Myocyte (in vitro differentiated cells): Measurements from ENCODE around the gene ASPHD2. TPM values are rescaled to one million over a fixed set of nuclear protein-coding genes. Genes with fewer than 3 reads are reported as not detected.

ENCODE experiments used
- DNase-seq: peaks from one replicate; pipeline ENCODE4 v3.0.0-alpha.2; 2012; ENCODE audit warnings: low read depth
- total RNA-seq: library from RNA; depleted of rRNA; stranded (reverse); fragments of >200 nt; gene quantifications from 2 replicates; pipeline ENCODE4 v1.2.3, GENCODE V29; 2014

ASPHD2 gene
- total RNA-seq, 1 donor from 2014 or later, result 0.21 TPM

DNA sequence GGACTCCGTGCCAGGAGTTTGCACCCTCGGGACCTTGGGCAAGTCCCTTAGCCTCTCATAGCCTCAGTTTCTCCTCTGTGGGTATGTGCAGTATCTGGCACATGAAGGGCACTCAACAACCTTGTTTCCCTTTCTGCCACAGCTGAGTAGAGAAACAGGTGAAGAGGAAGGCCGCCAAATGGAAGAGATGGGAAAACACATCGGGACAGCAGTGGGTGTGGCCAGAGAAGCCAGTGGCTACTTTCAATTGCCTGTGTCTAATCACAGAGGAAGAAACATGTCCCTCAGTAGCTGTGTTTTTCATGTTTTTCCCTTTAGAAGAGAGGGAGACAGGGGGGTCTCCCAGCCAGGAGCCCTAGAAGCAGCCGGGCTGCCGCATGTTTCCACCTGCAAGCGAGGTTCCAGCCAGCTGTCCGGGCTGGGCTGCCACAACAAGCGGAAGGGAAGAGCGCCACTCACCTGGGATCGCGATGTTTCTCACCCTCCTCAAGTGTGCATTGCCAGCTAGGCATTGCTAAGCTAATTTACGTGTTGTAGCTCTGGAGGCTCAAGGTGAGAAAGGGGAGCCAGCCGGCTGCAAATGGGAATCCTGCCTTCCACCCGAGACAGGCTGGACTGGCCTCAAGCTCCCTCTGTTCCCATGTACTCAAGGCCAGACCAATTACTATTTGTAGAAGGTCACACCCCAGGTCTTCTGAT is 16.7 kb downstream of the ASPHD2 start:
- peak; percentile 32 for DNase-seq

DNA sequence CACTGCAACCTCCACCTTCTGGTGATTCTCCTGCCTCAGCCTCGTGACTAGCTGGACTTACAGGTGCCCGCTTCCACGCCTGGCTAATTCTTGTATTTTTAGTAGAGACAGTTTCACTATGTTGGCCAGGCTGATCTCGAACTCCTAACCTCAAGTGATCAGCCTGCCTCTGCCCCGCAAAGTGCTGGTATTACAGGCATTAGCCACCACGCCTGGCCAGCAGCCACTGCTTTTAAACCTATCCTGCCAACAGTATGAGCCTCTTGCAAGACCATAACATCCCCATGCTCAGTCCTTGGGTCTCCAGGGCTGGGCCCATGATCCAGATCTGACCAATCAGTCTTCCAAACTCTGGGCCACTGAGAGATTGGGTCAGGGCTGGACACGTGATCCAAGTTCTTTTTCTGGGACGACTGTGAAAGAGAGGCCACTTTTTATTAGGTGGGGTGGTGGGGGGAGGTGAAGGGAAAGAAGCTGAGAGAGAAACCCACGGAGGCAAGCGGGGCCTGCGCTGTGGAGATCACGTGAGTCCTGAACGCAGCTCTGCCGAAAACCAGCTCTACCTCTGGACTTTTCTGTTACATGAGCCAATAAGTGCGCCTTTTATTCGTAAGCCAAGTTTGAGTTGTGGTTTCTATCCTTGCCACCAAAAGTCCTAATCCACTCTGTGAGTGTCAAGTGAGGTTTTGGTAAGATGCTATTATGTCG is 17.9 kb downstream of the ASPHD2 start:
- no peak for DNase-seq

DNA sequence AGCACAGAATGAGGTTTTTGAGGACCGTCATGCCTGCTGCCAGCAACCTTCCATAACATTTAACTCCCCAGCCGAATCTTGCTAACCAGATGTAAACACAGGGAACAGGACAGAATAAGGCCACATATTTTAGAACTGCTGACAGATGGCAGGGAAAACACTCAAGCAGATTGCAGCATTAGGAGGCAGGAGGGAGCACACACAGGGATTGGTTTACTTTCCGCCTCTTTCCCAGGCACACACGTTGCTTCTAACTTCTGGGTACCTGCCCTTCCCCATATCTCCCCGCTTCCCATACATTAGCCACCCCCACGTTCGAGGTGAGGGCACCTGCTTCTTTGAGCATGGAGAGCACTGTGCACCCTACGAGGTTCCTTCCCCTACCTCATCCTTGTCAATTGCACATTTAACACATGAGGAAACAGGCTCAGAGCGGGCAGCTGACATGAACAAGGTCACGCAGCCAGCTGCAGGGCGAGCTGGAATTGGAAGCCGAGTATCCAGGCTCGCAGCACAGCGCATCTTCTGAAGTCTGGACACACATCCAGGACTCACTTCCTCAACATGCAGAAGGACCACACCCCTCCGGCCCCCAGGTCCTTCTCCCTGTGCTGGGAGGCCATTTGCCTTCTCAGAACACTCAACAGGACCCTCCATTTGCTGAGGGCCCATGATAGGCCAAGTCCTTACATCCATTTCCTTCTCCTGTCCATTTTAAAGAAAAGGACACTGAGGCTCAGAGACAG is 18.7 kb downstream of the ASPHD2 start:
- DNase-seq, result no peak

GRCh38 chr22:26448334-26448733 is 19.3 kb downstream of the ASPHD2 start:
- DNase-seq, result no peak

DNA sequence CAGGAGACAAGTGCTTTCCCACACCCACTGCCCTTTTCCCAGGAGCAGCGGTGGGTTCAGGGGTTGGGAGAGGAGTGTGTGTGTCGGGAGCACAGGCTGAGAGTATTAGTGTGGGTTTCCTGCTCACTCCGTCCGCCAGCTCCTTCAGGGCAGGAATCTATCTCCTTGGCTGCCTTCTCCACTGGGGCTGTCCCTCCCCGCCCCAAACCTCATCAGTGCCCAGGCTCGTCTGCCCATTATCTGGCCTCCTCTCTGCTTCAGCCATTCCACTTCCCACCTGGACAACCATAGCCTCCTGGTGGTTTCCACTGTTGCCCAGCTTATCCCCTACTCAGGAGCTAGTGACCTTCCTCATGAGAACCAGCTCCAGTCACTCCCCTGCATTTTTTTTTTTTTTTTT is 19.9 kb downstream of the ASPHD2 start:
- no peak for DNase-seq

- DNase-seq, result no peak
Observed at GRCh38 chr22:26450453-26451185, 21.6 kb downstream of the ASPHD2 start.

DNA sequence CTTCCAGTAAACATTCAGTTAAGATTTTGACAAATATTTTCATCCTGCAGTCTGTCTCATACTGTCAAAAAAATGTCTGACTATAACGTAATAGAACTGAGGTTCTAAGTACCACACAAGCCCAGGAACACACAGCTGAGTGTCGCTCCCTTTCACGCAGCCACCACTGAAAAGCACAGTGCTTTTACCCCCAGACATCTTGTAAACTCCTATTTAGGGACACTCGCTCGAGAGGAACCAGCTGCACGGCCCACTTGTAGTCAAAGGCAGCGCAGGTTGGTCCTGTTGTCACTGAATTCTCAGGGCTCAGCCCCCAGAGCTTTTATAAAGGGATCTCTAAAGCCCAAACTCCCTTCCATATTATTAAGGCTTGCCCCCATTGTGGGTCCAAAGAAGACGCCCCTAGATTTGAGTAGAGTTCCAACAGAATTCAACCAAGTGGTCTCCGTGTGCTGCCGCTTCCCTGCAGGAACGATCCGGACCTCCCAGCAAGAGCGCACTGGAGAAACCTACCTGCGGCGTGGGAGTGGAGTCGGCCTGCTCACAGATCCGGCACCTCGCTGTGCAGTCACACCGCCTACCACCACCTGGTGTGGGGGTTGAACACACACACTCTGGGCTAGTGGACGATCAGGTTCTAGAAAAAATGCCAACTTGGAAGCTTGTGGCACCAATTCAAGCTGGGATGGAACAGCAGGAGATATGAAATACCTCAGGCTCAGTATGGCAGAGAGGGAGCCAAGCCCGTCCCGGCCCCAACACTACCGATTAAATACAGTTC is 23.4 kb downstream of the ASPHD2 start:
- no peak for DNase-seq

GRCh38 chr22:26453216-26453615 is 24.2 kb downstream of the ASPHD2 start:
- peak; percentile 47 for DNase-seq

DNA sequence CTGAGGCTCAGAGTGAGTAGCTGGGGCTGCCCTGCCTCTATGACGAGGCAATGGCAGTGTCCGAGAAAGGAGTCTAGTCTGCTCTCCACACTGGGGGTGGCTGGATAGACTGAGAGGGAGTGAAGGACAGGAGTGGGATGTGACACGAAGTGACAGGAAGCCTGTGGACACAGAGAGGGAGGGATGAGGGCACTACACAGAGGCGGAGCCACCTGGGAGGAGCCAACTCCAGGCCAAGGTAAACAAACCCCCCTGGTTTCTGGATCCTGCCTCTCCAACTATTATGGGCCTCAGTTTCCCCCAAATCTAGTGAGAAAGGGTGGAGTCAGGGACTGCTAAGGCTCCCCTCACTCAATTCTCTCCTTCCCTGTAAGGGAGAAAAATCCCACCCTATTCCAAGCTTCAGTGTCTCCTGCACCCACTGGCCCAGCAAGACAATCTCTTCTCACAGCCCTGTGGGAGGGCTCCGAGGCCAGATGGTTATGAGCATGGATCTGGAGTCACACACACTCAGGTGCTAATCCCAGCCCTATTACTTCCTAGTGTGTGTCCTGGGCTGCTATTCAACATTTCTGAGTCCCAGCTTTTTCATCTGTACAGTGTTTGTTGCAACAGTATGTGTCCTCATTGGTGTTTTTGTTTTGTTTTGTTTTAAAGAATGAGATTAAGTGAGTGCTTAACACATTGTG is 24.9 kb downstream of the ASPHD2 start:
- no peak for DNase-seq

DNA sequence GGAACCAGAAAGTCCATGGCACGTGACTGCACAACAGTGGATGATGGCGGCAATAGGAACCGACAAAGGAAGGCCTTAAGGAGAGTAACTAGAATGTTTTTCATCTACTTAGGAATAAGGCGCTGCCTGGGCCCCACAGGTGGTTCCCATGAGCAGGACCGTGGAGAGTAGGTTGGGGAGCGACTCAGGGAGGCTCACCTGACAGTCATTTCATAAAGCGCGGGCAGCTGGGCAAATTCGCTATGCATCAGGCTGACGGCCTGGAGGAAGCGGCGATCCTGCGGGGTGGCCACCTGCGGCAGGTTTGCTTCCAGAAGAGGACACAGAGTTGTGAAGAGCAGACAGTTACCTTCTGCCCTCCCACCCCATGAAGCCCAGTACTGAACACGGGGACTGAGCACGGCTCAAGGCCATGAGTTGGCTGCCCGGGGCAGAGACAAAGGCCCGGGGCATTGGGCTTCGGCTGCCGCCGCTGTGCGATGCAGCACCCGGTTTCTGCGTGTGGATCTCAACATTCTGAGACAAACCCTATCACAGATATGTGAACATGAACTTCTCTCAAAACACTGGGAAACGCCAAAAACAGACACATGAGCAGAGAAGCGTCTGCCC is 28.7 kb downstream of the ASPHD2 start:
- no peak for DNase-seq

GRCh38 chr22:26460202-26460601 is 31.1 kb downstream of the ASPHD2 start:
- no peak for DNase-seq

- DNase-seq, result peak; percentile 66
Observed at GRCh38 chr22:26461188-26461810, 32.2 kb downstream of the ASPHD2 start.

DNA sequence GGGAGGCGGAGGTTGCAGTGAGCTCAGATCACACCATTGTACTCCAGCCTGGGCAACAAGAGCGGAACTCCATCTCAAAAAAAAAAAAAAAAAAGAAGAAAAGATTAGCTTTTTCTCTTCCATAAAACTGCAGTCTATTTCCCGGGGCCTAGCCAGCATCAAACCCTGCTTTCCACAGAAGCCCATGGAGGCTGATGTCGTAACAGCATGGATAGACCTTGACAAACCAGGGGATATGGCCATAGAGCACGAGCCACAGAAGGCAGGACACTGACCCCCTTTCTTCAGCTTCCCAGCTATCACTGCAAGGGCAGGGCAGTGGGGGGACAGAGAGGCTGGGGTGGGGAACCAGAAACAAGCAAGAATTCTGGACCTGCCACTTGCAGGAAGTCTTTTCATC is 33.0 kb downstream of the ASPHD2 start:
- DNase-seq, result no peak

GRCh38 chr22:26462641-26463040 is 33.6 kb downstream of the ASPHD2 start:
- DNase-seq, result no peak

DNA sequence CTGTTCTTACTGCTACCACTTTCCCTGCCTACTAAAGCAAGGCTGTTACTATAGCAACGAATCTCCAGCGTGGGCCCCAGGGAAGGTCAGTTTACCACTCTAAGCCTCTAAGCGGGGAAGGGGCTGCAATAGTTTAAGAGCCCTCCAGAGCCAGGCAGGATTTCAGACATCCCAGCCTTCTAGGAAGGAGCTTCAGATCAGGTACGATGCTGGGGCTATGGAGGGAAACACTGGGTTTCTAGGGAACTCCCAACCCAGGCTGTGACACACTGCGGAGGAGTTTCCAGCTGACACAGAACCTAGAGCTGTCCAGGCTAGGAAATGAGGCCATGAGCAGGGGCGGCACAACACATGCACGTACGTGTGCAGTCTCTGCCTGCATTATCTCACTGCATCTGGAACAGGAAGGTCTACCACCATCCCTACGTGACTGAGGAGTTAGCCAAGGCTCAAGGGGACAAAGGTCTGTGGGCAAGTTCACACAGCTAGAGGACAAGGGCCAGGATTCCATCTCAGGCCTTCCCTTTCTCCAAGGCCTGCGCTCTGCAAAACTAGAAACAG is 34.1 kb downstream of the ASPHD2 start:
- DNase-seq, result no peak

- DNase-seq, result no peak
Observed at GRCh38 chr22:26463688-26464087, 34.6 kb downstream of the ASPHD2 start.

GRCh38 chr22:26464312-26464711 is 35.3 kb downstream of the ASPHD2 start:
- DNase-seq, result no peak

GRCh38 chr22:26466196-26466595 is 37.1 kb downstream of the ASPHD2 start:
- DNase-seq, result peak; percentile 90

DNA sequence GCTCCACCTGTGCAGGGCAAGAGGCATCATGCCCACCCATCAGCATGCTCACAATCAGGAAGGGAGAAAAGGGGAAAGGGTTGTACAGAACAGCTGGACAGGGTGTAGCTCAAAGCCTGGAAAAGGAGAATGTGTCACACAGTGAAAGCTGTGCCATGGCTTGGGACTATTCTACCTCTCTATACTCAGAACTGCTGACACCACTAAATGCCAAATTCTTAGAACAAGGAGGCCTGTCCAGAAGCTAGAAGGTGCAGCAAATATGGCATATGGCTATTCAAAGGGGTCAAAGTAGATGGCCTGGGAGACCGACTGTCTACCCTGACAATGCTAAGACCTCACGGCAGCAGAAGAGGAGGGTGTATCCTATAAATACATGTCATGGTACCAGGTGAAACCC is 41.7 kb downstream of the ASPHD2 start:
- no peak for DNase-seq
